ENCODE results near the gene SLC10A7.

The SLC10A7 gene

GRCh38 chr4:146389561-146389960 is 132.2 kb downstream of the SLC10A7 start:
- H3K36me3 ChIP-seq (ENCODE audit: low read depth), result no peaks in the 10 kb centered on the region
- no peaks in the 10 kb centered on the region for H3K9me3 ChIP-seq (ENCODE audit: severe bottlenecking)
- H3K4me1 ChIP-seq (ENCODE audit: insufficient read depth, poor library complexity, severe bottlenecking), result no peaks in the 10 kb centered on the region
- no peak overlapping the region for H3K27ac ChIP-seq (ENCODE audit: poor library complexity, severe bottlenecking)
- H3K27me3 ChIP-seq (ENCODE audit: insufficient read depth, poor library complexity, severe bottlenecking), result no peaks in the 10 kb centered on the region
- ATAC-seq (ENCODE audit: low read depth) (no peak), DNase-seq (ENCODE audit: low spot score) (no peak)
- TF ChIP-seq CTCF (IDR thresholded peaks at IDR 0.05; ENCODE audit: poor library complexity, severe bottlenecking), result no peak
- H3K4me3 ChIP-seq (ENCODE audit: severe bottlenecking), result no peak overlapping the region

GRCh38 chr4:146382194-146382593 is 139.5 kb downstream of the SLC10A7 start:
- no peak for DNase-seq (ENCODE audit: low spot score)
- no peaks in the 10 kb centered on the region for H3K36me3 ChIP-seq (ENCODE audit: low read depth)
- no peaks in the 10 kb centered on the region for H3K4me1 ChIP-seq (ENCODE audit: insufficient read depth, poor library complexity, severe bottlenecking)
- no peaks in the 10 kb centered on the region for H3K27me3 ChIP-seq (ENCODE audit: insufficient read depth, poor library complexity, severe bottlenecking)
- H3K27ac ChIP-seq (ENCODE audit: poor library complexity, severe bottlenecking), result no peak overlapping the region
- ATAC-seq (ENCODE audit: low read depth), result no peak
- no peaks in the 10 kb centered on the region for H3K9me3 ChIP-seq (ENCODE audit: severe bottlenecking)
- TF ChIP-seq CTCF (IDR thresholded peaks at IDR 0.05; ENCODE audit: poor library complexity, severe bottlenecking), result no peak
- no peak overlapping the region for H3K4me3 ChIP-seq (ENCODE audit: severe bottlenecking)

GRCh38 chr4:146381263-146381872 is 140.4 kb downstream of the SLC10A7 start:
- Histone ChIP-seq H3K4me1 (ENCODE audit: insufficient read depth, poor library complexity, severe bottlenecking) (no peaks in the 10 kb centered on the region), H3K4me3 (ENCODE audit: severe bottlenecking) (no peak overlapping the region), H3K27me3 (ENCODE audit: insufficient read depth, poor library complexity, severe bottlenecking) (no peaks in the 10 kb centered on the region), H3K9me3 (ENCODE audit: severe bottlenecking) (no peaks in the 10 kb centered on the region), H3K36me3 (ENCODE audit: low read depth) (no peaks in the 10 kb centered on the region), H3K27ac (ENCODE audit: poor library complexity, severe bottlenecking) (no peak overlapping the region)
- DNase-seq (ENCODE audit: low spot score) (no peak), ATAC-seq (ENCODE audit: low read depth) (no peak)
- TF ChIP-seq CTCF (IDR thresholded peaks at IDR 0.05; ENCODE audit: poor library complexity, severe bottlenecking), result no peak

- no peak for TF ChIP-seq CTCF (IDR thresholded peaks at IDR 0.05; ENCODE audit: poor library complexity, severe bottlenecking)
- H3K4me3 ChIP-seq (ENCODE audit: severe bottlenecking), result no peak overlapping the region
- no peak overlapping the region for H3K27ac ChIP-seq (ENCODE audit: poor library complexity, severe bottlenecking)
- ATAC-seq (ENCODE audit: low read depth) (no peak), DNase-seq (ENCODE audit: low spot score) (no peak)
- H3K36me3 ChIP-seq (ENCODE audit: low read depth), result no peaks in the 10 kb centered on the region
- no peaks in the 10 kb centered on the region for H3K27me3 ChIP-seq (ENCODE audit: insufficient read depth, poor library complexity, severe bottlenecking)
- H3K9me3 ChIP-seq (ENCODE audit: severe bottlenecking), result no peaks in the 10 kb centered on the region
- H3K4me1 ChIP-seq (ENCODE audit: insufficient read depth, poor library complexity, severe bottlenecking), result no peaks in the 10 kb centered on the region
Observed at GRCh38 chr4:146379744-146380143, 142.0 kb downstream of the SLC10A7 start.

- Histone ChIP-seq H3K4me1 (ENCODE audit: insufficient read depth, poor library complexity, severe bottlenecking) (no peaks in the 10 kb centered on the region), H3K4me3 (ENCODE audit: severe bottlenecking) (no peak overlapping the region), H3K27me3 (ENCODE audit: insufficient read depth, poor library complexity, severe bottlenecking) (no peaks in the 10 kb centered on the region), H3K9me3 (ENCODE audit: severe bottlenecking) (no peaks in the 10 kb centered on the region), H3K27ac (ENCODE audit: poor library complexity, severe bottlenecking) (no peak overlapping the region), H3K36me3 (ENCODE audit: low read depth) (no peaks in the 10 kb centered on the region)
- DNase-seq (ENCODE audit: low spot score) (no peak), ATAC-seq (ENCODE audit: low read depth) (no peak)
- no peak for TF ChIP-seq CTCF (IDR thresholded peaks at IDR 0.05; ENCODE audit: poor library complexity, severe bottlenecking)
Observed at GRCh38 chr4:146371812-146372211, 149.9 kb downstream of the SLC10A7 start.

All from RWPE2 (cell line).